Mesendoderm (in vitro differentiated cells): ENCODE measurements around the gene PLXNA1.
A peak's percentile ranks its signal among the peaks of the same experiment; 100 is the strongest.

Experiments
- DNase-seq: peaks from one replicate; pipeline ENCODE4 v3.0.0; 2013
- H2AK5ac ChIP-seq: 2 replicates; pipeline ENCODE4 v1.6.1; 2013; ENCODE audit warnings: low read length, inconsistent platforms
- H2BK120ac ChIP-seq: 2 replicates; pipeline ENCODE4 v1.6.1; 2013; ENCODE audit warnings: low read depth, mild to moderate bottlenecking, low read length, moderate library complexity, mixed read lengths
- H2BK15ac ChIP-seq: replicated peaks from 2 replicates; pipeline ENCODE4 v1.6.1; 2013; ENCODE audit warnings: low read depth, mild to moderate bottlenecking, moderate library complexity
- H2BK5ac ChIP-seq: 2 replicates; pipeline ENCODE4 v1.6.1; 2013; ENCODE audit warnings: low read length, inconsistent platforms
- H3K18ac ChIP-seq: 2 replicates; pipeline ENCODE4 v1.6.1; 2013; ENCODE audit warnings: mild to moderate bottlenecking, low read length, mixed read lengths
- H3K23ac ChIP-seq: one replicate; pipeline ENCODE4 v1.6.1; 2013; ENCODE audit warnings: low read length
- H3K27ac ChIP-seq: 2 replicates; pipeline ENCODE4 v1.5.1; 2013; ENCODE audit warnings: low read depth, mild to moderate bottlenecking, inconsistent platforms, low read length, moderate library complexity
- H3K27me3 ChIP-seq: 2 replicates; pipeline ENCODE4 v1.6.1; 2013; ENCODE audit warnings: low read length, control low read depth, mild to moderate bottlenecking, inconsistent platforms; ENCODE audit not compliant: insufficient read depth, poor library complexity
- H3K36me3 ChIP-seq: 2 replicates; pipeline ENCODE4 v1.6.1; 2013; ENCODE audit warnings: low read length, inconsistent platforms; ENCODE audit not compliant: control insufficient read depth, insufficient read depth
- H3K4ac ChIP-seq: one replicate; pipeline ENCODE4 v1.6.1; 2013; ENCODE audit warnings: low read depth, mild to moderate bottlenecking, low read length, moderate library complexity
- H3K4me1 ChIP-seq: 2 replicates; pipeline ENCODE4 v1.6.1; 2013; ENCODE audit warnings: low read depth, low read length, inconsistent platforms; ENCODE audit not compliant: control insufficient read depth
- H3K4me2 ChIP-seq: 2 replicates; pipeline ENCODE4 v1.6.1; 2013; ENCODE audit warnings: low read length
- H3K4me3 ChIP-seq: 2 replicates; pipeline ENCODE4 v1.5.1; 2013; ENCODE audit warnings: mild to moderate bottlenecking, low read length
- H3K56ac ChIP-seq: one replicate; pipeline ENCODE4 v1.6.1; 2013; ENCODE audit warnings: low read length
- H3K79me1 ChIP-seq: 2 replicates; pipeline ENCODE4 v1.6.1; 2013; ENCODE audit warnings: low read length, inconsistent platforms
- H3K79me2 ChIP-seq: 2 replicates; pipeline ENCODE4 v1.6.1; 2013; ENCODE audit warnings: mild to moderate bottlenecking, low read length; ENCODE audit not compliant: control insufficient read depth, insufficient read depth
- H3K9ac ChIP-seq: 2 replicates; pipeline ENCODE4 v1.6.1; 2013; ENCODE audit warnings: low read length, inconsistent platforms
- H4K5ac ChIP-seq: one replicate; pipeline ENCODE4 v1.6.1; 2013; ENCODE audit warnings: low read length
- H4K8ac ChIP-seq: one replicate; pipeline ENCODE4 v1.6.1; 2013; ENCODE audit warnings: low read depth, mild to moderate bottlenecking, control low read depth, low read length, moderate library complexity
- WGBS: extraction: QIAGEN DNeasy Blood & Tissue Kit; methylation state at CpG from one replicate; pipeline ENCODE4 v1.1.7; 2013; ENCODE audit warnings: low lambda C conversion rate, missing lambda C conversion rate; ENCODE audit not compliant: insufficient coverage; ENCODE audit errors: extremely low coverage; 5-methylcytosine and 5-hydroxymethylcytosine counted together

The PLXNA1 gene

DNA sequence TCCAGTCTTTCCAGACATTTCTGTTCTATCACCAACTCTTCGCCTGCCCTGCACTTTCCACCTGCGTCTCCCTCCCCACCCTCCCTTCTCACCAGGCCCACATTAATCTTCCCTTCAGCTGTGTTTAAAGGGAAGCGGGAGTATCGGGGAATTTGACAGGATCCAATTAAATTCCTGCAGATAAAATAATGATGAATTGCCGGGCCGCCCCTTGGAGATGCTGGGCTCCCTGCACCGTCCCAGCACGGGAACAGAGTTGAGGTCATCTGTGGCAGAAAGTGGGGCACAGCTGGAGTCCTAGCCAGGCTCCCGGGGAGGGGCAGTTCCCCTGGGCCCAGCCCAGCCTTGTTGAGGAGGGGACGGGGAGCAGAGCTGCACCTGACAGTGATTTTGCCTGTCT, 30.3 kb downstream of the PLXNA1 start:
- Histone ChIP-seq H3K79me1 (no peaks in the 10 kb centered on the region), H4K8ac (no peak overlapping the region), H4K5ac (no peak overlapping the region), H3K79me2 (no peaks in the 10 kb centered on the region), H3K18ac (no peak overlapping the region), H3K27me3 (no peaks in the 10 kb centered on the region), H3K36me3 (peaks cover 5% of the 10 kb centered on the region), H3K4me1 (no peaks in the 10 kb centered on the region), H2AK5ac (no peak overlapping the region), H2BK120ac (no peak overlapping the region), H3K4me2 (no peak overlapping the region), H3K4ac (no peak overlapping the region), H3K9ac (no peak overlapping the region), H3K23ac (no peak overlapping the region), H3K27ac (no peak overlapping the region), H3K4me3 (no peak overlapping the region), H2BK5ac (no peak overlapping the region), H3K56ac (no peak overlapping the region), H2BK15ac (no peak overlapping the region)
- WGBS = no CpG with 5 or more reads among the region's 10 CpGs
- DNase-seq = no peak

DNA sequence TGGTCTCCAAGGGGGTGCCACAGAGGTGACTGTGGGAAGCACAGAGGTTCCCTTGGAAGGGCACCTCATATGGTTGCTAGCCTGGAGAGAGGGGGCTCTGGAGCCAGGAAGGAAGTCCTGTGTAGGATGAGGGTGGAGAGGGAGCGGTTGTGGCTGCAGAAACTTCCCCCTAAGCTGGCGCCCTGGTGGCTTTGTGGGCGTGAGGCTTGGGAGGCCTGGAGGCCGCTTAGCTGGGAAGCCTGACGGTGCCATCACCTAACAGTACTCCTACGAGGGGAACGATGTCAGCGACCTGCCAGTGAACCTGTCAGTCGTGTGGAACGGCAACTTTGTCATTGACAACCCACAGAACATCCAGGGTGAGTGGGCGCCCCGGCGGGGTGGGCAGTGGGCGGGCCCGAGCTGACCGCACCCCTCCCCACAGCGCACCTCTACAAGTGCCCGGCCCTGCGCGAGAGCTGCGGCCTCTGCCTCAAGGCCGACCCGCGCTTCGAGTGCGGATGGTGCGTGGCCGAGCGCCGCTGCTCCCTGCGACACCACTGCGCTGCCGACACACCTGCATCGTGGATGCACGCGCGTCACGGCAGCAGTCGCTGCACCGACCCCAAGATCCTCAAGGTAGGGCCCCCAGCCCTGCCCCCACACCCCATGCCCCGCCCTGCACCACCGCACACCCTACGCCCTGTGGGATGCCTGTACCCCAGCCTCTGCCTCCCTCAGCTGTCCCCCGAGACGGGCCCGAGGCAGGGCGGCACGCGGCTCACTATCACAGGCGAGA, 31.0 kb downstream of the PLXNA1 start:
- no peak for DNase-seq
- Histone ChIP-seq H4K5ac (no peak overlapping the region), H3K23ac (no peak overlapping the region), H3K79me2 (no peaks in the 10 kb centered on the region), H3K4me3 (no peak overlapping the region), H3K18ac (no peak overlapping the region), H2BK5ac (no peak overlapping the region), H3K27ac (no peak overlapping the region), H2BK15ac (no peak overlapping the region), H2BK120ac (no peak overlapping the region), H3K36me3 (peaks cover 5% of the 10 kb centered on the region), H4K8ac (no peak overlapping the region), H3K79me1 (no peaks in the 10 kb centered on the region), H3K4me2 (no peak overlapping the region), H3K4ac (no peak overlapping the region), H2AK5ac (no peak overlapping the region), H3K4me1 (no peaks in the 10 kb centered on the region), H3K56ac (no peak overlapping the region), H3K9ac (no peak overlapping the region), H3K27me3 (no peaks in the 10 kb centered on the region)
- WGBS = no CpG with 5 or more reads among the region's 50 CpGs

DNA sequence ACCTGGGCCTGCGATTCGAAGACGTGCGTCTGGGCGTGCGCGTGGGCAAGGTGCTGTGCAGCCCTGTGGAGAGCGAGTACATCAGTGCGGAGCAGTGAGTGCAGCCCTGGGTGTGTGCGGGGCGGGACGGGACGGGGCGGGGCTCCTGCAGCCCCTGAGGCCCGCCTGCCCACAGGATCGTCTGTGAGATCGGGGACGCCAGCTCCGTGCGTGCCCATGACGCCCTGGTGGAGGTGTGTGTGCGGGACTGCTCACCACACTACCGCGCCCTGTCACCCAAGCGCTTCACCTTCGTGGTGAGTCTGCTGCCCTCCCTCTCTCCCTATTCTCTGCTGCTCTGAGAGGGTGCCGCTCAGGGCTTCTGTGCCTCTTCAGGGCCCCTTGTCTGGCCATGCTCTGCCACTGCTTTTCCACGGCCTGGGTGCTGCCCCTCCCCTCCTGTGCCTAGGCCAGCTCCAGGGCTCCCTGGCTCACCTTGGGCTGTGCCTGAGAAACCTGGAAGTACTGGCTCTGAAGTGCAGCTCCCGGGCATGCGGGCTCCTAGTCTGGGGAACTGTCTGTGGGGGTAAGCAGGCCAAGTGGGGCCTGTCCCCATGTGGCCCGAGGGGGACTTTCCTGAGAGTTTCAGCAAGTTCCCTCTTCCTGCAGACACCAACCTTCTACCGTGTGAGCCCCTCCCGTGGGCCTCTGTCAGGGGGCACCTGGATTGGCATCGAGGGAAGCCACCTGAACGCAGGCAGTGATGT, 31.8 kb downstream of the PLXNA1 start:
- no peak overlapping the region for H2BK5ac ChIP-seq
- H2BK15ac ChIP-seq = no peak overlapping the region
- no CpG with 5 or more reads among the region's 35 CpGs for WGBS
- no peak overlapping the region for H3K23ac ChIP-seq
- no peaks in the 10 kb centered on the region for H3K79me2 ChIP-seq
- no peak overlapping the region for H2BK120ac ChIP-seq
- DNase-seq = no peak
- H3K4me3 ChIP-seq = no peak overlapping the region
- no peak overlapping the region for H3K9ac ChIP-seq
- no peaks in the 10 kb centered on the region for H3K4me1 ChIP-seq
- no peaks in the 10 kb centered on the region for H3K79me1 ChIP-seq
- H3K4me2 ChIP-seq = no peak overlapping the region
- no peak overlapping the region for H3K27ac ChIP-seq
- no peak overlapping the region for H4K5ac ChIP-seq
- no peak overlapping the region for H3K56ac ChIP-seq
- H3K27me3 ChIP-seq = no peaks in the 10 kb centered on the region
- H4K8ac ChIP-seq = no peak overlapping the region
- no peak overlapping the region for H3K4ac ChIP-seq
- H2AK5ac ChIP-seq = no peak overlapping the region
- no peak overlapping the region for H3K18ac ChIP-seq
- peaks cover 5% of the 10 kb centered on the region for H3K36me3 ChIP-seq

DNA sequence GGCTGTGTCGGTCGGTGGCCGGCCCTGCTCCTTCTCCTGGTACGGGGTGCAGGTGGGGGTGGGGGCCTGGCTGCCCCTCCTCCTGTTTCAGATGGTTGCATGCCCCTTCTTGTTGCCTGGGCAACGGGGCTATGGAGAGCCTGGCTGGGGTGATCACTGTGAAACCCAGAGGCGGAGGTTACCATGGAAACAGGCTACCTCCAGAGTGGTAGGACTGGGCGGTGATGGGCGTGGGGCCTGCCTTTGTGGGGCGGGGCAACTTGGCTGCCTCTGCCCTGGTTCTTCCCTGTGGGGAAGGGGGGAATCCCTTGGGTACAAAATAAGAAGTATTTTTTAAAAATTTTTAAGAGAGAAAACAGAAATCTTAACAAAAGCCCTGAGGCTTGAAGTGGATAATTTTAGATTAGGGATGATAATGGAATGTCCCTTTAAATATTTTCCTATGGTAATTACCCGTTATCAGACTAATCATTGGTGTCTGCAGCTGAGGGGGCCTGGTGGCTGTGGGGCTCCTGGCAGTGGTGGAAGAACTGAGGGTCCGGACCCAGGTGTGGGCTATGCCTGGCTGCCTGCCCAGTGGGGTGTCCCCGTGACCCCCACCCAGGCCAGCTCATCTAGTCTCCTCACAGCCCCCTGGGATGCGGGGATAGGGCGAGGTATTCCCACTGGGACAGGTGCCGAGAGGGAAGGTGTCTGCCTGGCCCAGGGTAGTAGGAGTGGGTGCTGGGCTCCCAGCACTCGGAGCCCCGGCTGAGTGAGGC, 32.5 kb downstream of the PLXNA1 start:
- Histone ChIP-seq H3K79me2 (no peaks in the 10 kb centered on the region), H3K56ac (no peak overlapping the region), H2BK15ac (no peak overlapping the region), H2AK5ac (no peak overlapping the region), H4K8ac (no peak overlapping the region), H3K79me1 (no peaks in the 10 kb centered on the region), H3K18ac (no peak overlapping the region), H3K23ac (no peak overlapping the region), H2BK120ac (no peak overlapping the region), H3K36me3 (peaks cover 5% of the 10 kb centered on the region), H3K27ac (no peak overlapping the region), H3K4me1 (no peaks in the 10 kb centered on the region), H2BK5ac (no peak overlapping the region), H3K4ac (no peak overlapping the region), H3K4me2 (no peak overlapping the region), H3K9ac (no peak overlapping the region), H3K27me3 (no peaks in the 10 kb centered on the region), H3K4me3 (no peak overlapping the region), H4K5ac (no peak overlapping the region)
- WGBS = no CpG with 5 or more reads among the region's 17 CpGs
- peak; percentile 75 for DNase-seq

DNA sequence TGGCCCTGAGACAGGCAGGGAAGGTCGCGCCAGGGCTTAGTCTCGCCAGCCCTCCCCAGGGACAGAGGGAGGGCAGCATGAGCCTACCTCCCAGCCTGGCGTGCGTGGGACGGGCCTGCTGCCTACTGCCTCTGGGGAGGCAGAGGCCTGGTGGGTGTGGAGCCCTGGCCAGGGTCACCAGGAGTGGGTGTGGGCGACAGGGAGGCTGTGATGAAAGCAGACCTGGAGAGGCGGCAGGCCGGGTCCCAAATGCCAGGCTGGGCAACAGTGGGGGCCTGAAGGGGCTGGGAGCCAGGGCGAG, 33.1 kb downstream of the PLXNA1 start:
- Histone ChIP-seq H3K4me1 (no peaks in the 10 kb centered on the region), H3K79me2 (no peaks in the 10 kb centered on the region), H2BK120ac (no peak overlapping the region), H4K8ac (no peak overlapping the region), H3K79me1 (no peaks in the 10 kb centered on the region), H3K4ac (no peak overlapping the region), H2BK5ac (no peak overlapping the region), H3K36me3 (peaks cover 6% of the 10 kb centered on the region), H3K56ac (no peak overlapping the region), H3K18ac (no peak overlapping the region), H3K9ac (no peak overlapping the region), H2AK5ac (no peak overlapping the region), H3K27ac (no peak overlapping the region), H3K4me2 (no peak overlapping the region), H2BK15ac (no peak overlapping the region), H4K5ac (no peak overlapping the region), H3K27me3 (no peaks in the 10 kb centered on the region), H3K4me3 (no peak overlapping the region), H3K23ac (no peak overlapping the region)
- no peak for DNase-seq
- no CpG with 5 or more reads among the region's 10 CpGs for WGBS
